ENCODE data around the gene PALLD. TPM values are rescaled to one million over a fixed set of nuclear protein-coding genes. Genes with fewer than 3 reads are reported as not detected.
"Not testable (repeated sequence)": the region's sequence is repeated elsewhere in the genome, so short reads cannot be mapped to it uniquely, and the experiment has no call there.

PALLD gene
- total and polyA plus RNA-seq, 2 donors (not counting 3 experiments of a cell fraction or from before 2014, with no cell fraction given): 13.4 to 48.2 TPM

DNA sequence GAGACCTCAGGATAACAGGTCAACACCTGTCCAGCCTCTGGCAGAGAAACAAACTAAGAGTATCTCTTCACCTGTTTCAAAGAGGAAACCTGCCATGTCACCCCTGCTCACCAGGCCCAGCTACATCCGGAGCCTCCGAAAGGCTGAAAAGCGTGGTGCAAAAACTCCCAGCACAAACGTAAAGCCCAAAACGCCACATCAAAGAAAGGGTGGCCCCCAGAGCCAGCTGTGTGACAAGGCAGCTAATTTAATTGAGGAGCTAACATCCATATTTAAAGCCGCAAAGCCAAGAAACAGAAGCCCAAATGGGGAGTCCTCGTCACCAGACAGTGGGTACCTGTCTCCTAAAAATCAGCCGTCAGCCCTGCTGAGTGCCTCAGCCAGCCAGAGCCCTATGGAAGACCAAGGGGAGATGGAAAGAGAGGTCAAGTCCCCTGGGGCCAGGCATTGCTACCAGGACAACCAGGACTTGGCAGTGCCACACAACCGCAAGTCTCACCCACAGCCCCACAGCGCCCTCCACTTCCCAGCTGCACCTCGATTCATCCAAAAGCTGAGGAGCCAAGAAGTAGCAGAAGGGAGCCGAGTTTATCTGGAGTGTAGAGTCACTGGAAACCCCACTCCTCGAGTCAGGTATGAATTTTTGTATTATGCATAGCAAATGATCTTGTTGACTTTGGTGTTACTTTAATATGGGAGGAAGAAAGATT lies 15.1 kb downstream of the PALLD start:
- DNase-seq (ENCODE audit: low read depth, low spot score) (no peak), FAIRE-seq (no peak)
- Histone ChIP-seq H4K20me1 (replicated peaks; ENCODE audit: control insufficient read depth, extremely low read depth, insufficient read depth, low read length) (no peaks in the 10 kb centered on the region), H3K9ac (replicated peaks; ENCODE audit: extremely low read depth, insufficient read depth, low read length) (no peak overlapping the region), H3K79me2 (ENCODE audit: control insufficient read depth, insufficient read depth, low read length) (no peaks in the 10 kb centered on the region), H3K4me2 (ENCODE audit: insufficient read depth, low read length) (no peak overlapping the region), H3K4me1 (ENCODE audit: control insufficient read depth, extremely low read depth, insufficient read depth, low read length) (no peaks in the 10 kb centered on the region), H3K27me3 (ENCODE audit: control insufficient read depth in 2 of 2, insufficient read depth in 2 of 2, low read length in 2 of 2) (no peaks in the 10 kb centered on the region), H3K4me3 (replicated peaks in 1 of 3; ENCODE audit: insufficient read depth in 1 of 3, low read depth in 1 of 3, low read length in 3 of 3) (no peak overlapping the region), H3K9me1 (replicated peaks; ENCODE audit: control insufficient read depth, extremely low read depth, insufficient read depth, low read length) (no peaks in the 10 kb centered on the region), H3K36me3 (ENCODE audit: control insufficient read depth in 2 of 2, extremely low read depth in 1 of 2, insufficient read depth in 2 of 2, low read length in 2 of 2) (no peaks in the 10 kb centered on the region), H2AFZ (ENCODE audit: low read depth, low read length) (no peak overlapping the region), H3K27ac (ENCODE audit: insufficient read depth, low read depth, low read length) (no peak overlapping the region), H3K9me3 (replicated peaks; ENCODE audit: control insufficient read depth, insufficient read depth, low read length) (no peaks in the 10 kb centered on the region)
- CTCF ChIA-PET: interaction anchor here (1.0 kb wide), 1 partner anchor 9 kb away, joined by 5 read pairs; no protein-coding TSS in a partner anchor
- dilution Hi-C loops (cut with MboI; ENCODE audit: extremely low pct_ligation_motif_present, low sequenced_read_pairs): loop anchor here (25.0 kb wide), 1 partner anchor 400 kb away; no protein-coding TSS in a partner anchor
- POLR2A ChIA-PET: no interaction called here
- TF ChIP-seq, protein P1, sequence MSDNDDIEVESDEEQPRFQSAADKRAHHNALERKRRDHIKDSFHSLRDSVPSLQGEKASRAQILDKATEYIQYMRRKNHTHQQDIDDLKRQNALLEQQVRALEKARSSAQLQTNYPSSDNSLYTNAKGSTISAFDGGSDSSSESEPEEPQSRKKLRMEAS (IDR thresholded peaks at IDR 0.05; ENCODE audit: insufficient read depth, insufficient read length): no peak
- TF ChIP-seq JUN (IDR thresholded peaks at IDR 0.05; ENCODE audit: borderline replicate concordance, insufficient read depth, insufficient read length, low read depth) (no peak), MYC (IDR thresholded peaks at IDR 0.05; ENCODE audit: low read depth, low read length) (no peak), POLR2A (IDR thresholded peaks at IDR 0.05; ENCODE audit: low read depth, low read length) (no peak), POLR2AphosphoS5 (IDR thresholded peaks at IDR 0.05; ENCODE audit: insufficient read depth, low read depth, low read length) (no peak), EZH2 (IDR thresholded peaks at IDR 0.05; ENCODE audit: borderline replicate concordance, low read depth, low read length, severe bottlenecking) (no peak), FOS (IDR thresholded peaks at IDR 0.05; ENCODE audit: borderline replicate concordance, insufficient read depth, low read length) (no peak), CTCF (IDR thresholded peaks at IDR 0.05; ENCODE audit: extremely low read depth in 1 of 2, insufficient read depth in 1 of 2, low read depth in 1 of 2, low read length in 2 of 2) (no peak)
- intact Hi-C loops (cut with micrococcal nuclease): loop anchor here (5.0 to 10.0 kb wide), 3 partner anchors 180 to 973 kb away; no protein-coding TSS in a partner anchor
- no TSS peak for BruUV-seq (replicated peaks)

DNA sequence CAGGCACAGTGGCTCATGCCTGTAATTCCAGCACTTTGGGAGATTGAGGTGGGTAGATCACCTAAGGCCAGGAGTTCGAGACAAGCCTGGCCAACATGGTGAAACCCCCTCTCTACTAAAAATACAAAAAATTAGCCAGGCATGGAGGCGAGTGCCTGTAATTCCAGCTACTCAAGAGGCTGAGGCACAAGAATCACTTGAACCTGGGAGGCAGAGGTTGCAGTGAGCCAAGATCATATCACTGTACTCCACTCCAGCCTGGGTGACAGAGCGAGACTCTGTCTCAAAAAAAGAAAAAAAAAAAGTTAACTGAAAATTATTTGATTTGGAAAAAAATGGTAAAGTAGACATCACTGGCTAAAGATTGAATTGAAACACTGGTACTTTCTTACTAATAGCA lies 17.0 kb downstream of the PALLD start:
- H3K36me3 ChIP-seq (ENCODE audit: control insufficient read depth in 2 of 2, extremely low read depth in 1 of 2, insufficient read depth in 2 of 2, low read length in 2 of 2); H3K4me2 ChIP-seq (ENCODE audit: insufficient read depth, low read length); H3K27me3 ChIP-seq (ENCODE audit: control insufficient read depth in 2 of 2, insufficient read depth in 2 of 2, low read length in 2 of 2); H3K9me3 ChIP-seq (replicated peaks; ENCODE audit: control insufficient read depth, insufficient read depth, low read length); H3K79me2 ChIP-seq (ENCODE audit: control insufficient read depth, insufficient read depth, low read length); H3K4me3 ChIP-seq (replicated peaks in 1 of 3; ENCODE audit: insufficient read depth in 1 of 3, low read depth in 1 of 3, low read length in 3 of 3); H3K9ac ChIP-seq (replicated peaks; ENCODE audit: extremely low read depth, insufficient read depth, low read length); POLR2A ChIA-PET; DNase-seq (ENCODE audit: low read depth, low spot score); H3K4me1 ChIP-seq (ENCODE audit: control insufficient read depth, extremely low read depth, insufficient read depth, low read length); FAIRE-seq; BruUV-seq (replicated peaks); H4K20me1 ChIP-seq (replicated peaks; ENCODE audit: control insufficient read depth, extremely low read depth, insufficient read depth, low read length); H3K9me1 ChIP-seq (replicated peaks; ENCODE audit: control insufficient read depth, extremely low read depth, insufficient read depth, low read length); H3K27ac ChIP-seq (ENCODE audit: insufficient read depth, low read depth, low read length): not testable (repeated sequence)
- CTCF ChIA-PET: interaction anchor here (0.6 to 3.7 kb wide), 50 partner anchors 9 to 973 kb away, joined by 3 to 53 read pairs (median 4); partner anchors contain the start of gene DDX60L
- intact Hi-C loops (cut with micrococcal nuclease) (loop anchor here (1.0 to 10.0 kb wide), 9 partner anchors 41 to 971 kb away; no protein-coding TSS in a partner anchor), dilution Hi-C loops (cut with MboI; ENCODE audit: extremely low pct_ligation_motif_present, low sequenced_read_pairs) (loop anchor here (25.0 kb wide), 1 partner anchor 398 kb away; no protein-coding TSS in a partner anchor)
- peak overlapping the region; percentile 53 for H2AFZ ChIP-seq (ENCODE audit: low read depth, low read length)

All from endothelial cell of umbilical vein (primary cell).